ENCODE measurements around the gene ELFN1.

ELFN1 gene

GRCh38 chr7:1703871-1704810 lies 34.1 kb downstream of the ELFN1 start:
- no peak overlapping the region for H3K4me3 ChIP-seq (ENCODE audit: low read depth, low read length)
- no peaks in the 10 kb centered on the region for H3K27me3 ChIP-seq (ENCODE audit: control insufficient read depth, insufficient read depth, low read length)
- no peaks in the 10 kb centered on the region for H3K36me3 ChIP-seq (ENCODE audit: control insufficient read depth, insufficient read depth, low read length)
- H3K4me1 ChIP-seq, result no peaks in the 10 kb centered on the region
- H3K9me3 ChIP-seq (ENCODE audit: control insufficient read depth, low read length), result no peaks in the 10 kb centered on the region
- no peak overlapping the region for H3K27ac ChIP-seq
- TF ChIP-seq CTCF (IDR thresholded peaks at IDR 0.05), result no peak
- H3K4me2 ChIP-seq (ENCODE audit: low read length), result no peak overlapping the region
- H3K79me2 ChIP-seq, result no peaks in the 10 kb centered on the region
- no peak overlapping the region for H3K9ac ChIP-seq
- H2AFZ ChIP-seq, result no peak overlapping the region

GRCh38 chr7:1704811-1705738 lies 35.0 kb downstream of the ELFN1 start:
- Histone ChIP-seq H3K9ac (no peak overlapping the region), H2AFZ (no peak overlapping the region), H3K36me3 (ENCODE audit: control insufficient read depth, insufficient read depth, low read length) (no peaks in the 10 kb centered on the region), H3K27me3 (ENCODE audit: control insufficient read depth, insufficient read depth, low read length) (no peaks in the 10 kb centered on the region), H3K4me2 (ENCODE audit: low read length) (no peak overlapping the region), H3K27ac (no peak overlapping the region), H3K4me1 (no peaks in the 10 kb centered on the region), H3K79me2 (no peaks in the 10 kb centered on the region), H3K9me3 (ENCODE audit: control insufficient read depth, low read length) (no peaks in the 10 kb centered on the region), H3K4me3 (ENCODE audit: low read depth, low read length) (no peak overlapping the region)
- no peak for TF ChIP-seq CTCF (IDR thresholded peaks at IDR 0.05)

- Histone ChIP-seq H3K4me2 (ENCODE audit: low read length) (no peak overlapping the region), H3K27me3 (ENCODE audit: control insufficient read depth, insufficient read depth, low read length) (no peaks in the 10 kb centered on the region), H2AFZ (no peak overlapping the region), H3K4me1 (no peaks in the 10 kb centered on the region), H3K9me3 (ENCODE audit: control insufficient read depth, low read length) (no peaks in the 10 kb centered on the region), H3K79me2 (no peaks in the 10 kb centered on the region), H3K36me3 (ENCODE audit: control insufficient read depth, insufficient read depth, low read length) (no peaks in the 10 kb centered on the region), H3K27ac (no peak overlapping the region), H3K9ac (no peak overlapping the region), H3K4me3 (ENCODE audit: low read depth, low read length) (no peak overlapping the region)
- no peak for TF ChIP-seq CTCF (IDR thresholded peaks at IDR 0.05)
Measured at GRCh38 chr7:1705856-1706255, 35.8 kb downstream of the ELFN1 start.

- no peaks in the 10 kb centered on the region for H3K27me3 ChIP-seq (ENCODE audit: control insufficient read depth, insufficient read depth, low read length)
- H2AFZ ChIP-seq, result no peak overlapping the region
- no peak overlapping the region for H3K9ac ChIP-seq
- H3K79me2 ChIP-seq, result no peaks in the 10 kb centered on the region
- H3K27ac ChIP-seq, result no peak overlapping the region
- no peak overlapping the region for H3K4me2 ChIP-seq (ENCODE audit: low read length)
- no peak for TF ChIP-seq CTCF (IDR thresholded peaks at IDR 0.05)
- H3K36me3 ChIP-seq (ENCODE audit: control insufficient read depth, insufficient read depth, low read length), result no peaks in the 10 kb centered on the region
- no peaks in the 10 kb centered on the region for H3K9me3 ChIP-seq (ENCODE audit: control insufficient read depth, low read length)
- no peaks in the 10 kb centered on the region for H3K4me1 ChIP-seq
- H3K4me3 ChIP-seq (ENCODE audit: low read depth, low read length), result no peak overlapping the region
Measured at GRCh38 chr7:1706381-1706720, 36.3 kb downstream of the ELFN1 start.
